A172 (cell line): Measurements from ENCODE around the gene SORCS2. TPM values are rescaled to one million over a fixed set of nuclear protein-coding genes. Genes with fewer than 3 reads are reported as not detected.

Source experiments
- DNase-seq: peaks from one replicate; pipeline ENCODE4 v3.0.0-alpha.2; 2015; ENCODE audit warnings: low spot score
- total RNA-seq: library from RNA; depleted of rRNA; stranded (reverse); fragments of >200 nt; shearing (Covaris generic); gene quantifications from 2 replicates; pipeline ENCODE4 v1.2.3, GENCODE V29; 2014

SORCS2 gene
- total RNA-seq, 1 experiment from 2014 or later: 0.78 TPM

DNA sequence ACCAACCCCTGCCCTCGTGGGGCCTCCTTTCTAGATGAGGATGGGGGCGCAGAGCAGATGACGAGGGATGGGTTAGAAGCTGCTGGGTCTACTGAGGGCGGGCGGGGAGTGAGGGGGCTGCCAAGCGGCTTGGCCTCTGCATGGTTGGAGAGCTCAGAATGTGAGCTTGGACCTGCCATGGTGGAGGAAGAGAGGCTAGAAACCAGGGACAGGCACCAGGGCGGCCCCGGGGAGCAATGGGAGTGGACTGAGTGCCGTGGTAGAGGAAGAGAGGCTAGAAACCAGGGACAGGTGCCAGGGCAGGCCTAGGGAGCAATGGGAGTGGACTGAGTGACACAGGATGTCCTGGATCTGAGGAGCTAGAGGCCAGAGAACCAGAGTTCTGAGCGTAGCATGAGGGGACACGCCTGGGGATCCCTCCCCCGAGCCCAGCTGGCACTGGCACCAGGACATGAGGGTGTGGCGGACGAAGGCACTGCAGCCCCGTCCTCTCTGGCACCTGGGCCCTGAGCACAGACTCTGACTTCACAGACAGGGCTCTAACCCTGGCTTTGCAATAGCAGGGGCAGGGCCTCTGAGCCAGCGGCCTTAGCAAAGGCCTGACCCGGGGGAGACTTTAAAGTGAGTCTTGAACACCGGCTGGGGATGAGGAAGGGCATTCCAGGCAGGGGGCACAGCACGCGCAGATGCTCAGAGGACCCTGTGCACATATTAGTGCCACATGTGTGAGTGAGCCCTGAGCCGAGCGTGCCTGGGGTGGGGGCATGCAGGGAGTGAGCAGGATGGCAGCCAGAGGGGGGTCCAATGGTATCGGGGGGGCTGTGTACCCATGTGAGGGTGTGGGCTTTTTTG is 456.4 kb downstream of the SORCS2 start:
- DNase-seq: no peak

DNA sequence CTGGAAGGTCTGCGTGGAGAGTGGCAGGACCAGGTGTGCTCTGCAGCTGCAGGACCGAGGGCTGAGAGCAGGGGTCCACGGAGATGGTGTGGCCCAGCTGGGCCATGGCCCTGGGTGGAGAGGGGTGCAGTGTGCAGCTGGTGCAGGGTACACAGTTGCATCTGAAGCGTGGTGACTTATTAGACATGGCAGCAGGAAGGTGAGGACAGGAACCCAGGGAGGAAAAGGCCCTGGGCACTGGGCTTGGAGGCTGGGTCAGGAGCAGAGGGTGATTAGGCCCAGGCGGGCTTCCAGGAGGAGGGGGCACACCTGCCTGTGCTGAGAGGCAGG is 457.0 kb downstream of the SORCS2 start:
- no peak for DNase-seq

DNA sequence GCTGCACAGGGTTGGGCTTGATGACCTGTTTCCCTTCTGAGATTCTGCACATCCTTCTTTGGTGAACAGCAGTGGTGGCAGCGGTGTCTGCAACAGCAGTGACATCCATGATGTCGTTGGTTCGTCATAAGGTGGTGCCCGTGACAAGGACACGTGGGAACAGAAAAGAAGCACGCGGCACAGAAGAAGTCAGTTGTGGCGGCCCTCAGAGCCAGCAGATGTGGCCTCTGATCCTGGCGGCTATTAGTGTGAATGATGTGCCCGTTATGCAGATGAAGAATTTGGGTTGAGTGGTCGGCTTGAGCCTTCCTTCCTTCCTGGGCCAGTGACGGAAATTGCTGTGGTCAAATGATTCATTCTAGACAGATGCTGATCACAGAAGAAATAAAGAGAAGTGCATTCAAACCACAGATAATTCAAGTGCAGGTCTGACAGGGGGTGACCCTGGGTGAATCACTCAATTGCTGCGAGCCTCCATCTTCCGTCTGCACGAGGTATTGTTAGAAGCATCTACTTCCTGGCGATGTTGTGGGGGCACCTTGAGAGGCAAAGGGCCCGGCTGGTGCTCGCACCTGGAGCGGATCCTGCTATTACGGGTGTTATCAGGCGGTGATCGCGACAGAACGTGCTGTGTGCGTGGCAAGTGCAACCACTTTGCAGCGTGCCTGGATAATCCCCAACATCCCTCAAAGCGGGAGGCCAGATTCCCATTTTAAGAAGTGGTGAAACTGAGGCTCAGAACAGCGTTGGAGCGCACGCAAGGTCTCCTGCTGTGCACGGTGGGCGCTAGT is 457.6 kb downstream of the SORCS2 start:
- peak; percentile 98 for DNase-seq

DNA sequence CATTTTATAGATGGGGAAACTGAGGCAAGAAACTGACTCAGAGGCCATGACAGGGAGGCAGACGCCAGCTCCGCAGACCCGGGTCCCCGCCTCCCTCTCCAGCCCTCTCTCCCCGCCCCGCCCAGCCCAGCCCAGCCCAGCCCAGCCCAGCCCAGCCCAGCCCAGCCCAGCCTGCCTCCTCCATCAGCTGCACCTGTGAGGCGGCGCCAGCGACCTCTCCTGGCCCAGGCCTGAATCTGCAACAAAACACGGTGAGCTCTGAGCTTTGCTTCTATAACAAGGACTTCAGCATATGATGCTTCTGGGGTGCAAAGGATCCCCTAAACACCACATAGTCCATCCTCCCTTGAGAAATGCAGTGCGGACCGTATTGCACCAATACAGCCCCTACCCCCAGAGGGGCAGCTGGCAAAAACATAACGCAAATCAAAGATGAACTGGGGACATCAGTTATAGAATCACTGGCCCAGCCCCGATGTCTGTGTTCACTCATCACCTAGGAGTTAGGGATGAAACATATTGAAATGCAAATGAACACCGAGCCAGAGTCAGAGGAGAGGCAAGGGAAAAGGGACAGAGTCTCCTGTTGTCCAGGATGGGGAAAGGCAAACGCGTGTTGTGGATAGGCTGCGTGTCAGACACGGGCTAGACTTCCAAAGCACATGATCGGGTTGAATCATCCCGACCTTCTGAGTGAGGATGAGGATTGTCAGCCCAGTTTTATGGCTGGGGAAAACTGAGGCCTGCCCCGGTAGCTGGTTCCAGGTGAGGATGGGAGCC is 458.5 kb downstream of the SORCS2 start:
- DNase-seq: peak; percentile 52

DNA sequence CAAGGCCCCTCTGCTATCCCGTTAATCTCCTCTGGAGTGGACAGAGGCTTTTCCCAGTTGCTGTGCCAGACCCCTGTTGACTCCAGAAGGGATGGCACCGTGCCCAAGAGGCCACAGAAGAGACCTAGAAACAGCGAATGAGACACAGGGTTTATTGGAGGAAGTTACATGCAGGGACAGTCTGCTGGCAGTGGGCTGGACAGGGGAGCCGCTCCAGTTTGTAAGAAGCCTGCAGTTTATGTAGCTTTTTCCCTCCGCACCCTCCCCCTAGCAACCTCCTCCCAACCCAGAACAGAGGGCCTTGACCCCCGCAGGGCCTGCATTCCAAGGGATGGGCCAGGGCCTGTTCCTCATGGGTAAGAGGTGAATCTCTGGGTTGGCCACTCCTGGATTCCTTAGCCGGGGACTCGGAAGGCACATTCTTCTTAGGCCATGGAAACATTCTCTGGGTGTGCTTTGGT is 459.2 kb downstream of the SORCS2 start:
- DNase-seq: no peak

DNA sequence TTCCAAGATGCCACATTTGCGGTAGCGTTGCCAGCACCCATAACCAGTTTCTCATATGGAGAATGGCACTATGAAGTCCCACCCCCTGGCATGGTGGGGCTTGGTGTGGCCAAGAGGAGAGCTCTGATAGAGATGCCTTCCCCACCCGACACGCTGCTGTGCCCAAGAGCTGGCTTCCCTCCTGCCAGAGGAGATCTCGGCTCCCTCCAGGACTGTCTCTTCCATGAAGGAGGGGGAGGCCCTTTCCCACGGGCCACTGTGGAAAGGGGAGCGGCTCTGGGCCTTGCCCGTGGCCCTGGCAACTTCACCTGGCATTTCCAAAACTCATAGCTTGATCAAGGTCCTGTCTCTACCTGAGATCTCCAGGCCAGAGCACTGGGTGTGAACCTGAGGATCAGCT is 459.7 kb downstream of the SORCS2 start:
- no peak for DNase-seq

DNA sequence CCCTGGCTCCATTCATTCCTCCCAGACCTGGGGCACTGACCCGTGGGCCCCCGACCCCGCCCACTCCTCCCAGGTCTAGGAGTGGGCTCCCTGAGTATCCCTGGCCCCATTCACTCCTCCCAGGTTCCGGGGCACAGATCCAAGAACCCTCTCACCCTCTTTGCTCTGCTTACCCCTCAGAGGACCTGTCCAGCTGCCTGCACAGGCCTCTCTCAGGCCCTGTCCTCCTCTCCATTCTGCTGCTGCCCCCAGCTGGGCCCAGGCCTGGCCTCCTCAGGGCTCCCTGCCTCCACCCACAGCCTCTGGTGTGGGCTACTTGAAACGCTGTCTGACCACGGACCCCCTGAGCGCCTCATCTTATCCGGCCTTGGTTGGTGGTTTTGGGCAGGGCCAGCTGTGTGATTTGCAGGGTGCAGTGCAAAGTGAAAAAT is 460.1 kb downstream of the SORCS2 start:
- DNase-seq: no peak

DNA sequence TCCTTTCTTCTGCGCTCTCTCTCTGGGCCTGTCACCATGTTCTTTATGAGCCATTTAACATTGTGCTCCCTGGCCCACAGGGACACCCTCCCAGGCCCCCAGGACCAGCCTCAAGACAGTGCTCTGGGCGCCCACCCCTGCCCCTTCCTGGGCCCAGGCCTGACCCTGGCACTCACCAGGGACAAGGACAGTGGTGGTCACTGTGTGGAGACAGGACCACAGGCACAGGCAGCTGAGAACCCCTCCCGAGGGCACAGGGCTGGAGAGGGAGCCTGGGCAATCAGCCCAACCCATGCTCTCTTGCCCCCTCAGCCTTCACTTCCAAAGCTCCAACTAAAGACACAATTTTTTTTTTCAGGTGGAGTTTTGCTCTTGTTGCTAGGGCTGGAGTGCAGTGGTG is 460.6 kb downstream of the SORCS2 start:
- DNase-seq: no peak

DNA sequence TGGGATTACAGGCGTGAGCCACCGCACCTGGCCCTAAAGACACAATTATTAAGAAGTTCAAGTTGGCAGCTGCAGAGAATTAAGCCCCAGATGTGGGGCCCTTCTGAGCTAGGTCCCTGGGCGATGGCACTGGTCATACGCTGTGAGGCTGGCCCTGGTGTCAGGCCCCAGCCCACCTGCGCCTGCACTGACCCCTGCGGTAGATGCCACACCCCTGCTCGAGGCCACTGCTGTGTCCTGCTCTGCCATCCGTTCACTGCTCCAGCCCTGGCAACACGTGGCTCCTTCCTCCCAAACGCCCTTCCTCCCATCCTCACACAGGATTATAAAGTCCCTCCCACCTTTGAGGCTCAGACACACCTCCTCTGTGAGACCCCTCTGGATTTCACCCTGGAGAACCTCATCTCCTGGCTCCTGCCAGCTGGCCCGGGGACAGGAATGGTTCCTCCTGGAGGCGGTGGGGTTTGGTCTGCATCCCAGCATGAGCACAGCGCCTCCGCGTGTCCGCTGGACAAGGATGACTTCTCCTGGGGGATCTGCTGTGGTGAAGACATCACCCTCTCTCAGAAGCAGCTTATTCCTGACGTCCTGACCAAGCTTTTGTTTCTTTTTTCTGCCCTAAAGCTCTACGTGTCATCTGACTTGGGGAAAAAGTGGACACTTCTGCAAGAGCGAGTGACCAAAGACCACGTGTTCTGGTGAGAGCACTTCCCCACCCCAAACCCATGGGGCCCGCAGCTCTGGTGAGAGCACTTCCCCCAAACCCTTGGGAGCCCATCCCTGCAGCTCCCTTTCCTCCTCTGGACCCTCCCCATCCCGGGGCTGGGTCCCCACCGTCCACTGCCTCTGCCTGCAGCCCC is 461.4 kb downstream of the SORCS2 start:
- no peak for DNase-seq

DNA sequence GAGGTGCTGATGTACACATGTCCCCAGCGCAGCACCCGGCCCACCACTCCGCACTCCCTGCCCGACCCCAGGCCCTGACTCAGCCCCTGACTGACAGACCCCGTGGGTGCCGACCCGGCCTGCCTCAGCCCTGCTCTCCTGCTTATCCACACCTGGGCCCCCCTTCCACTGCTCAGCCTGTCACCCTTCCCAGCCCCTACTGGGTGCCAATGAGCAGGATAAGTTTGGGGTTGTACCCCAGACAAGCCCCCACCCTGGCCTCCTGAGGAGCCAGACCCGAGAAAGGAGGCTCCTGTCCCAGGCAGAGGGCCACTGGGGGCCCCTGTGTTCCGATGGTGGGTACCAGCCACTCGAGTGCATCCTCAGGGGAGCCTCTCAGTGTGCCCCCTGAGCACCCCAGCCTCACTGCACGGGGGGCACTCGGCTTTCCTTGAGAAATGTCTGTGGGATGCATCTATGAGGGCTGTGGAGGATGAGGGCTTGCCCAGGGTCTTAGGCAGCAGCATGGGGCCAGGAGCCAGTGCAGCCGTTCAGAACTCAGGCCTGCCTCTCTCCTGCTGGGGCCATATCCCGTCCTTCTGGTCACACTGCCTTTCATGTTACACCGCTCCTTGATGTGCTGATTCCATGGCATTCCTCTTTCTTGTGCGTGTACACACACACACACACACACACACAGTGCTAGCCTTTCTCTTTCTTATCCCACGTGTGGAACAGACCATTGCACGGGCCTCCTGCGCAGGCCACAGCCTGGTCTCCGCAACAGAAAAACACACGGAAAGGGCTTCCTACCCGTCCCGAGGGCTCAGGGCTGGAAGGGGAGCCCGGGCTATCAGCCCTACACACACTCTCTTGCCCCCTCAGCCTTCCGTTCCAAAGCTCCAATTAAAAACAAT is 462.5 kb downstream of the SORCS2 start:
- no peak for DNase-seq

DNA sequence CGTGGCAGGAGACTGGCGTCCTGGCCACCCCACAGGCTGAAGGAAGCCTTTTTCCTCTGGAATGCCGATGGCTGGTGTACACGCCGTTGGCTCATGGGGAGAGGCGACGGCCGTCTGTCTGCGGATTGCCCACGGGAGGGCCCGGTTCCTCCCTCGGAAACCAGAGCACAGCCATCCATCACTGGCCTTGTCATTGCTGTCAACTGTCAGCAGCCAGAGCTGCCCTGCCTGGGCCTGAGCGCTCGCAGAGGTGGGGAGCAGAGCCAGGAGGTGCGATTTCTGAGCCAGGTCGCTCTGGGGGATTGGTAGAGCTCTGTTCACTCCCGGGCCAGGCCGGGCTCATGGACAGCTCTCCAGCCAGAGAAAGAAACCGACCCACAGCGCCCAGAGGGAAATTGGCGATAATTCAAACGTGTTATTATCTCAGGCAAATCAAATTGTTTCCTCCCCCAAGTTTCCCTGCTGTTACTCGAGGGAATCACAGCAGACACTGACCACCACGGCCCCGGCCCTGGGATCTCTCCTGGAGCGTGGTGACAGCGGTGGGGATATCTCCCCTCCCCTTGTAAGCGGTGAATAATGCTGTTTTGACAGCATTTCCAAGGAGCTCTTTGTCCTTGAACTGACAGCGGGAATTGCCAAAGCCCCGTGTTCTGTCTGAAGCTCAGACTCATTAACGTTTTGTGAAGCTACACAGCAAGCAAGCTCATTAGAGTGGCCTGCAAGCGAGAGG is 463.3 kb downstream of the SORCS2 start:
- DNase-seq: no peak

DNA sequence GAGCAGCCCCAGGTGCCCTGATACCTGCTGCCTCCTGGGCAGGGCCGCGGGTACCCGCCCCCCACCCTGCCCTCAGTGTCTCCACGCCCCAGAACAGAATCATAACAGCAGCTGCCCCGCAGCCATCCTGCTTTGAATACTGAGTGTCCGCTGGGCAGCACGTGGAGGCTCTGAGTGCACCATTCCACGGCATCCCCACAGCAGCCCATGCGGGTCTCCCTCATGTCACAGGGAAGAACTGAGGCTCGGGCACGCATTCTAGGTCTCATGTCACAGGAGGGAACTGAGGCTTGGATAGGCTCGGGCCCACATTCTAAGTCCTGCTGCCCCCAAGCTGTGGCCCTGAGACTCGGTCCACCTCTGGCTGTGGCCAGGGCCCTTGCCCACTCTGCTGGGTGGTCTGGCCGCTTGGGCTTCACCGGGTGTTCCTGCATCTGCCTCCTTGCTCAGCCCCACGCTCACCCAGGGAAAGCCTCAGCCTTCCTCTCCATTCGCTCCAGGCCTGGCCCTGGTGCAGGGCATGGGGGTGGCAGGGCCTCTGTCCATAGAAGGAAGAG is 464.0 kb downstream of the SORCS2 start:
- no peak for DNase-seq

DNA sequence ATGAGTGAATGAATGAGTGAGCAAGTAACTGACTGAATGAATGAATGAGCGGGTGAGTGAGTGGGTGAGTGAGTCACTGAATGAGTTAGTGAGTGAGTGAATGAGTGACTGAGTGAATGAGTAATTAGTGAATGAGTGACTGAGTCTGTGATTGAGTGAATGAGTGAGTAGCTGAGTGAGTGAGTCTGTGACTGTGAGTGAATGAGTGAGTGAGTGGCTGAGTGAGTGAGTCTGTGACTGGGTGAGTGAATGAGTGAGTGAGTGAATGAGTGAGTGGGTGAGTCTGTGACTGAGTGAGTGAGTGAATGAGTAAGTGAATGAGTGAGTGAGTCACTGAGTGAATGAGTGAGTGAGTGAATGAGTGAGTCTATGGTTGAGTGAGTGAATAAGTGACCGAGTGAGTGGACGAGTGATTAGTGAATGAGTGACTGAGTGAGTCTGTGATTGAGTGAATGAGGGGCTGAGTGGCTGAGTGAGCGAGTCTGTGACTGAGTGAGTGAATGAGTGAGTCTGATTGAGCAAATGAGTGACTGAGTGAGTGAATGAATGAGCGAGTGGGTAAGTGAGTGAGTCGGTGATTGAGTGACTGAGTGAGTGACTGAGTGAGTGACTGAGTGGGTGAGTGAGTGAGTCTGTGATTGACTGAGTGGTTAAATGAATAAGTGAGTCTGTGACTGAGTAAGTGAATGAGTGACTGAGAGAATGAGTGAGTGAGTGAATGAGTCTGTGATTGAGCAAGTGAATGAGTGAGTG is 465.4 kb downstream of the SORCS2 start:
- DNase-seq: no peak

DNA sequence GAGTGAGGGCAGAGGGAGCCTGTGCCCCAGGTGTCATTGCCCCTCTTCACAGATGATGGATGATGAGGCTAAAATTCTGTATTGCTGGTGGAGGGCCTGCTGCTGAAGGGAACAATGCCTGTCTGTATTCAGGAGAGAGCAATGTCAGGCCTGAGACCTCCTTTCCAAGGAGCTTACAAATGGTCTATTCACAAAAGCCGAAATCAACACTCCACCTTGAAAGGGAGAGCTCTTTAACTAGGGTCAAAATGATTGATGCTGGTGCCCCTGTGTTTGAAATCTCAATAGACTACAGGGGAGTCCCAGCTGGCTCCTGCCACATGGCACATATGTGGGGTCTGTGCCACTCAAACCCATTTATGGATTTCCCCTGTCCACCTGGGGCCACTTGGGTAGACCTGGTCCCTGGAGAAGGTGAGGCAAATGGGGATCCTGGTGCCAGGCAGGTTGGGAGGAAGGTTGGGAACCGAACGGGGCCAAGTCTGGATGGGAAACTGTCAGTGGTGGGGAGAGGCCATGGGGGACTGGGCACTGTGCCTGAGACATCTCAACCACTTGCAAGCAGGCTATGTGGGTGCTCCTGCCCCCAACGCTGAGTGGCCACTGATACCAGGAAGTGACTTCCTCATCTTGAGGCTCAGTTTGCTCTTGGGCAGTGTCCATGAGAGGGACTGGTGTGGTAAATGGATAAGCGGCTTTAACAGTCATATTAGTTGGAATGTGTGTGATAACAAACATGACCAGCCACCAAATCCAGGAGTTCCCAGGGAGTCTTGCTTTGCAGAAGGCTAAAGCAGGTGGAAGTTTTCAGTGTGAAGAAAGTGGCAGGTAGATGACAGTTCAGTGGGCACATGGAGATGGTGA is 466.2 kb downstream of the SORCS2 start:
- peak; percentile 54 for DNase-seq

DNA sequence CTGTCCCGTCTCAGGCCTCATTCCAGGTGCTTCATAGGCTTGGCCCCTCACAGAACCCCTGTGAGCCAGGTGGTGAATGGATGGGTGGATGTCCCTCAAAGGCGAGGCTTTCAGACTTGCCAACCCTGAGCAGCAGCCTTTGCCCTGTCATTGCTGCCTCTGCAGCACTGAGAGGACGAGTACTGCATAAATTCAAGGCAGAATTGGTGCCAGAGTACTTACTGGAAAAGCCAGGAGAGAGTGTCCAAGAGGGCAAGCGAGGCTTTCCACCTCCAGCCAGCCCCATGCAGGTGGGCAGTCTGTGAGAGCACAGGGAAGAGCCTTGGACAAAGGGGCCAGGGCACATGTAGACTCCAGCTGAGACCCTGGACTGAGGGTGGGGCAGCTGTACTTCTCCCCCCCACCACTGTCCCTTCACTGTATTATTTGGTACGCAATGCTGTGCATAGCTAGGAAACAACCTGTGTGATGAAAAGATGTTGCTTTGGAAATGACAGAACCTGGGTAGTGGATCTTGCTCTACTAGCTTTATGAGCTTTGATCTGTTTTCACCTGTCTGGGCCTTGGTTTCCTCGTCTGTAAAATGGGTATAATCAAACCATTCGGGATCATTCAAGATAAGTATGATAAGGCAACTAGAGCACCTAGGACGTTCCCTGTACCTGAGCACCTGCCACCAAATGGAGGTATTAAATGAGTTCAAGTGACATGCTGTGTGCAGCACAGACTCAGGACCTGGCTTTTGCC is 467.3 kb downstream of the SORCS2 start:
- DNase-seq: no peak

DNA sequence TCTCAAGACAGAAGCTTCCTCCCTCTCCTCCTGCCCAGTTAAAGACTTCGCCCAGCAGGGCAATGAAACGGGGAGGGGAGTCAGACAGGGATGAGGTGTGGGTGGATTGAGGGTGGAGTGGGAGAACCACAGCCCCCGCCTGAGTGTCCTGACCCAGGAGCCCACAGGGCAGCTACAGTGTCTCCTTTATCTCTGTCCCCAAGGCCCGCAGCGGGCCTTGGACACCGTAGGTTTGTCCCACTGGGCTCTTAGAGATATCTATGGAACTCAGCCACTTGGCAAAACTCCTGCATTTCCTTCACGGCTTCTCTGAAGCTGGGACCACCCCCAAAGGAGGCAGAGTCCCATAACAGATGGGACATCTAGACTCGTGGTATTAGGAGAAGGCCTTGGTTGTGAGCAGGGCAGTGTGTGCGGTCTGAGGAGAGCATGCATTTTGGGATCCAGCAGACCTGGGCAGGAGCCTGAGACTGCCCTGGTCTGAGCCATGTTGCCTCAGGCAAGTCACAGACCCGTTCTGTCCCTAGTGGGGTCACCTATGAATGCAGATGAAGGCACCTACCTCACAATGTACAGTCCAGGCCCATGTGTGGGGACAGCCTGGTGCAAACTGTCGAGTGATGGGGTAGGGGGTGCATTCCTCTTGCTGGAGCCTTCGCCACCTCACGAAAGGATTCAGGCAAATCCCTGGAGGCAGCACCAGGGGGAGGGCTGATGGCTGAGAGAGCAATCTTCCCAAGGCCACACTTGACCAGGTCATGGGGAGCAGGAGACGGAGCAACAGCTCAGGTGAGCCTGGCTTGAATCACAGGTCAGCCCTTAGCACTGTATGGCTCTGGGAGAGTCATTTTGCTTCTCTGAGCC is 468.1 kb downstream of the SORCS2 start:
- no peak for DNase-seq
